ENCODE results near the gene S1PR3.

DNA sequence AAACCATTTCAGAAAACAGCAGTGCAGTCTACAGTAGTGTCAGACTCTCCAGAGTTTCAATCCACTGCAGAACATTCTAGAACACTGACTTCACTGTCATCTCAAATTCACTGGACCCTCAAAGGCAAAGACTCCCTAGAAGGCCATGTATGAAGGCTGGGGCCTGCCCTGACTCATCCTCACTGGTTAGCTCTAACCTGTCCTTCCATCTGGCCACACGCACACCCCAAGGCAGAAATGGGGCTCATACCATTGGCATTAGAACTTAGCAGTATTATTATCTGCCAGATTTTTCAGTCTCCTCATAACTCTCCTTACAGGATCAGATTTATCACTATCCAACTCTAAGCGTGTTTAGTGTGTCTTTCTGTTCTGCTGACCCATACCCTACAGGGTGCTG, 20.4 kb downstream of the S1PR3 start:
- TF ChIP-seq POLR2A (IDR thresholded peaks at IDR 0.05; ENCODE audit: low read depth, low read length) (no peak), POLR2AphosphoS5 (IDR thresholded peaks at IDR 0.05; ENCODE audit: low read depth, low read length) (no peak), PAX5 (IDR thresholded peaks at IDR 0.05; ENCODE audit: insufficient read depth, low read length, severe bottlenecking) (no peak)
